Liver (tissue), 9 donors: ENCODE data around the gene EEA1. TPM values are rescaled to one million over a fixed set of nuclear protein-coding genes. Genes with fewer than 3 reads are reported as not detected.
A peak's percentile ranks its signal among the peaks of the same experiment; 100 is the strongest.

Source experiments
- DNase-seq: peaks from one replicate; pipeline ENCODE4 v3.0.0-alpha.2; 2017; ENCODE audit warnings: low spot score
- H3K27ac ChIP-seq, 2 donors: one replicate each; pipeline ENCODE4 v1.7.0; 2013; ENCODE audit warnings: inconsistent platforms in 2 of 2, low read length in 2 of 2, control low read depth in 1 of 2, low read depth in 1 of 2, mild to moderate bottlenecking in 1 of 2
- H3K27me3 ChIP-seq, 4 donors: one replicate each; pipeline versions ENCODE4 v1.6.1 to v1.7.0; 2013; ENCODE audit warnings: low read length in 3 of 4, inconsistent platforms in 1 of 4, mild to moderate bottlenecking in 1 of 4, moderate library complexity in 1 of 4; ENCODE audit not compliant: control insufficient read depth in 4 of 4, insufficient read depth in 4 of 4
- H3K36me3 ChIP-seq, 4 donors: one replicate each; pipeline versions ENCODE4 v1.6.1 to v1.7.0; 2013; ENCODE audit warnings: low read length in 3 of 4, mild to moderate bottlenecking in 3 of 4, low read depth in 1 of 4, moderate library complexity in 1 of 4; ENCODE audit not compliant: control insufficient read depth in 4 of 4, insufficient read depth in 3 of 4
- H3K4me1 ChIP-seq, 4 donors: one replicate each; pipeline versions ENCODE4 v1.6.1 to v1.7.0; 2013; ENCODE audit warnings: low read length in 3 of 4, mild to moderate bottlenecking in 3 of 4, moderate library complexity in 1 of 4; ENCODE audit not compliant: control insufficient read depth in 4 of 4, insufficient read depth in 4 of 4
- H3K4me3 ChIP-seq, 3 donors: one replicate each; pipeline versions ENCODE4 v1.6.1 to v1.7.0; 2013; ENCODE audit warnings: low read length in 3 of 3, control low read depth in 1 of 3, low read depth in 1 of 3, mild to moderate bottlenecking in 1 of 3
- H3K9ac ChIP-seq, 2 donors: one replicate each; pipeline ENCODE4 v1.7.0; 2013; ENCODE audit warnings: low read length in 2 of 2, mild to moderate bottlenecking in 2 of 2, moderate library complexity in 2 of 2, control low read depth in 1 of 2, low read depth in 1 of 2
- H3K9me3 ChIP-seq, 4 donors: one replicate each; pipeline versions ENCODE4 v1.6.1 to v1.7.0; 2013; ENCODE audit warnings: low read length in 3 of 4; ENCODE audit not compliant: control insufficient read depth in 4 of 4
- ATF3 ChIP-seq: IDR thresholded peaks from 2 replicates; pipeline ENCODE4 v1.6.1; 2016; ENCODE audit warnings: antibody characterized with exemption
- EGR1 ChIP-seq, 2 donors: IDR thresholded peaks; 2 replicates each; pipeline ENCODE4 v1.6.1; 2016 to 2018; ENCODE audit warnings: antibody characterized with exemption in 2 of 2, low read depth in 2 of 2
- FOXA1 ChIP-seq: IDR thresholded peaks from 2 replicates; pipeline ENCODE4 v1.6.1; 2016; ENCODE audit warnings: antibody characterized with exemption
- FOXA2 ChIP-seq: IDR thresholded peaks from 2 replicates; pipeline ENCODE4 v1.6.1; 2016; ENCODE audit warnings: antibody characterized with exemption
- GABPA ChIP-seq, 2 donors: IDR thresholded peaks in 1 of 2; conservative IDR thresholded peaks in 1 of 2; 2 replicates each; pipeline ENCODE4 v1.6.1; 2016; ENCODE audit warnings: antibody characterized with exemption in 2 of 2, mild to moderate bottlenecking in 1 of 2, moderate library complexity in 1 of 2
- HNF4A ChIP-seq, 2 donors: conservative IDR thresholded peaks; 2 replicates each; pipeline ENCODE4 v1.6.1; 2016; ENCODE audit warnings: antibody characterized with exemption in 2 of 2, mild to moderate bottlenecking in 2 of 2
- MAX ChIP-seq: IDR thresholded peaks from 2 replicates; pipeline ENCODE4 v1.6.1; 2016; ENCODE audit warnings: antibody characterized with exemption
- NR2F2 ChIP-seq: IDR thresholded peaks from 2 replicates; pipeline ENCODE4 v1.6.1; 2016; ENCODE audit warnings: antibody characterized with exemption
- RAD21 ChIP-seq, 2 donors: IDR thresholded peaks; 2 replicates each; pipeline ENCODE4 v1.6.1; 2016; ENCODE audit warnings: antibody characterized with exemption in 2 of 2, mild to moderate bottlenecking in 2 of 2
- REST ChIP-seq: IDR thresholded peaks from 2 replicates; pipeline ENCODE4 v1.6.1; 2016; ENCODE audit warnings: antibody characterized with exemption, mild to moderate bottlenecking
- RXRA ChIP-seq, 2 donors: IDR thresholded peaks; 2 replicates each; pipeline ENCODE4 v1.6.1; 2017 to 2018; ENCODE audit warnings: antibody characterized with exemption in 2 of 2, mild to moderate bottlenecking in 1 of 2
- SP1 ChIP-seq: IDR thresholded peaks from 2 replicates; pipeline ENCODE4 v1.6.1; 2018; ENCODE audit warnings: antibody characterized with exemption, mild to moderate bottlenecking
- TAF1 ChIP-seq: conservative IDR thresholded peaks from 2 replicates; pipeline ENCODE4 v1.6.1; 2016; ENCODE audit warnings: antibody characterized with exemption, mild to moderate bottlenecking
- YY1 ChIP-seq: IDR thresholded peaks from 2 replicates; pipeline ENCODE4 v1.6.1; 2016; ENCODE audit warnings: antibody characterized with exemption, mild to moderate bottlenecking
- WGBS: extraction: QIAGEN DNeasy Blood & Tissue Kit; methylation state at CpG from one replicate; pipeline ENCODE4 v1.1.7; 2013; 5-methylcytosine and 5-hydroxymethylcytosine counted together
- polyA plus RNA-seq, 2 donors: library from polyadenylated mRNA; stranded (reverse) in 1 of 2; unstranded in 1 of 2; fragments of 200-250 nt in 1 of 2; fragments of >200 nt in 1 of 2; fragmentation: Nextera tagmentation in 1 of 2; extraction: Ambion mirVana in 1 of 2; gene quantifications; one replicate each; pipeline versions ENCODE4 v1.2.1 to v1.2.3, GENCODE V29; 2013 to 2015
- total RNA-seq, 2 donors: library from RNA; depleted of rRNA; stranded (reverse); fragments of >200 nt; gene quantifications; one replicate each; pipeline ENCODE4 v1.2.3, GENCODE V29; 2014
- donor health status: healthy.
- donor health status: healthy.
- donor health status: healthy.
- donor health status: healthy.
- donor health status: healthy.

The EEA1 gene
- total RNA-seq (1 to 10 TPM; 8.7 to 9.5 TPM), polyA plus RNA-seq (10 to 100 TPM in 1 of 2 donors, 1 to 10 TPM in 1; 2.5 to 15.8 TPM)

- Histone ChIP-seq H3K9me3 (no peaks in the 10 kb centered on the region), H3K27ac (peak within 1 kb of the TSS; percentile 97 to 99), H3K9ac (peak within 1 kb of the TSS; percentile 96 to 99), H3K27me3 (no peaks in the 10 kb centered on the region), H3K4me3 (peak within 1 kb of the TSS; percentile 77 to 94 (median 80)), H3K36me3 (no peaks in the 10 kb centered on the region), H3K4me1 (peaks cover 2 to 29% (median 12%) of the 10 kb centered on the region in 4 donors)
- under 1% methylated on average over 98 of the region's 98 CpGs for WGBS
- DNase-seq = peak; percentile 96
- TF ChIP-seq ATF3 = no peak
- TF ChIP-seq GABPA (IDR thresholded peaks at IDR 0.05 in 1 of 2, conservative IDR thresholded peaks at IDR 0.05 in 1 of 2) = peak in 1 of 2 donors; percentile 79
- peak; percentile 60 for TF ChIP-seq MAX
- TF ChIP-seq TAF1 = peak; percentile 74
- no peak for TF ChIP-seq NR2F2
- TF ChIP-seq EGR1 (IDR thresholded peaks at IDR 0.05; ENCODE audit: low read depth in 2 of 2) = peak; percentile 78 to 94
- TF ChIP-seq REST = peak; percentile 77
- peak in 1 of 2 donors; percentile 5 for TF ChIP-seq RAD21 (IDR thresholded peaks at IDR 0.05)
- peak; percentile 5 to 15 for TF ChIP-seq RXRA (IDR thresholded peaks at IDR 0.05)
- TF ChIP-seq YY1 = peak; percentile 57
- TF ChIP-seq HNF4A (conservative IDR thresholded peaks at IDR 0.05) = peak in 1 of 2 donors; percentile 21
- no peak for TF ChIP-seq FOXA2
- TF ChIP-seq SP1 = peak; percentile 57
Observed at GRCh38 chr12:92928962-92929915, at the start of gene EEA1. Gene EEA1, minus strand, starts transcription at chr12:92929295. Its CDS starts 229 bp downstream, at chr12:92929066.

GRCh38 chr12:92978607-92979006 lies 49.5 kb upstream of the EEA1 start:
- Histone ChIP-seq H3K27ac (no peak overlapping the region), H3K4me3 (no peak overlapping the region), H3K36me3 (no peaks in the 10 kb centered on the region), H3K9me3 (no peaks in the 10 kb centered on the region), H3K27me3 (no peaks in the 10 kb centered on the region), H3K4me1 (no peaks in the 10 kb centered on the region), H3K9ac (no peak overlapping the region)
- no peak for DNase-seq
- TF ChIP-seq FOXA1 (no peak), RXRA (IDR thresholded peaks at IDR 0.05) (no peak), FOXA2 (no peak), REST (no peak), TAF1 (no peak), NR2F2 (no peak), HNF4A (conservative IDR thresholded peaks at IDR 0.05) (no peak), YY1 (no peak), SP1 (no peak)
- 96% methylated on average over 2 of the region's 2 CpGs for WGBS
